ENCODE measurements around the gene IFITM2.
"Not testable (repeated sequence)": the region's sequence is repeated elsewhere in the genome, so short reads cannot be mapped to it uniquely, and the experiment has no call there.

The IFITM2 gene

GRCh38 chr11:308740-309665 lies 1.4 kb downstream of the IFITM2 start:
- DNase-seq (ENCODE audit: low read depth), result peak; percentile 30

GRCh38 chr11:309979-310572 lies 2.5 kb downstream of the IFITM2 start:
- peak; percentile 44 for DNase-seq (ENCODE audit: low read depth)

DNA sequence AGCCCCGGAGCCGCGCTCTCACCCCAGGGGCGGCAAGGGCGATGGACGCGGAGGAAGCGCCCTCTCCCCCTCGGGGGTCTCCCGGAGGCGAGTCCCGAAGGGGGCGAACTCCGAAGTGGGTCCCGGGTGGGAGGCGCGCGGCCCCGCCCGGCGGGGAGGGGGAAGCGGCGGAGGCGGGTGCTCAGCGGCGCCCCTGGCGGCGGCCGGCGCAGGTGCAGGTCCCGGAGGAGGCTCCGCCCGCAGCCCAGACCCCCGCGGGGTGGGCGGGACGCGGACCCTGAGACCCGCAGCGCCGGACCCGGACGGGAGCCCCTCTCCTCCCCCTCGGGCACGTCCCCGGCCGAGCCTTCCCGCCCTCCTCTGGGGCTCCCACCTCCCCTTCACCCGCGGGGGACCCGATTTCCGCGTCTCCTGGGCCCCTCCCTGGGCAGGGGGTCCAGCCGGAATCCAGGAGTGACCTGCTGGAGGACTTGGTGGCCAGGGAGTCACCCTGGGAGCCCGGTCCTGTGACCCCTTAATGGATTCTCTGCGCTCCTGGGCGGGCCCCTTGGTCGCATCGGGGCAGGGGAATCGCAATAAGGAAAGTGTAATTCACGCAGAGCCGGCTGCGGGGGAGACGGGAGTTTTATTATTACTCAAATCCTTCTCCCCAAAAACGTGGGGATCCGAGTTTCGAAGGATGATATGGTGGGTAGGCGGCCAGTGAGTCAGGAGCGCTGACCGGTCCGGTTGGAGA lies 3.6 kb downstream of the IFITM2 start:
- not testable (repeated sequence) for DNase-seq (ENCODE audit: low read depth)

DNA sequence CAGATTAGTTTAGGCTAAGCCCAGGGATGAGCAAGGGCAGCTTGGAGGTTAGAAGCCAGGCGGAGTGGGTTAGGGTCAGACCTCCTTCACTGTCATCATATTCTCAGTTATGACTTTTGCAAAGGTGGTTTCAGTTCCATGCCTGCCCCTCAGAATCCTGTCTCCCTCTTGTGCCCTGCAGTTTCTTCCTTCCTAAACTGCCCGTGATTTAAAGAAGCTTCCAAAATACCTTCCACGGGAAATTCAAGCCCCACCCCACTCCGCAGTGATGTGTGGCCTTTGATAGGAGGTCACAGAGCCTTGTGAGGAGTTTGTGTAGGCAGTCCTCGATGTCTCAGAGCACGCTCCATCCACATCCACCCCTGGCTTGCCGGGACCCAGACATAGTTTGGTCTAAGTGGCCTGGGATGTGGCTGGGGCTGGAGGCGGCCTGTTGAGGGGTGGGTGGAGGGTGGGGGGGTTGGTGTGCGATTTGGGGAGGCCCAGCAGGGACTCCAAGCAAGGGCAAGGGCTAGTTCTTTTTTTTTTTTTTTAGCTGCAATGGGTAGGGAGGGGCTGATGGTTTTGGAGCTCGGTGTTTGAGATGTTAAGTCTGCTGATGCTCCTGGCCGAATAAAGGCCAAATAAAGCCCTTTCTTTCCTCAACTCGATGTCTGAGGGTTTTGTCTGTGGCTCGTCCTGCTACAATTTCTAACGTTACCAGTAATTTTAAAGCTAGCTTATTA lies 4.6 kb downstream of the IFITM2 start:
- DNase-seq (ENCODE audit: low read depth), result peak; percentile 29

- DNase-seq (ENCODE audit: low read depth), result no peak
These were observed 5.7 kb downstream of the IFITM2 start for GRCh38 chr11:313304-313786.

- peak; percentile 92 for DNase-seq (ENCODE audit: low read depth)
These were observed 6.4 kb downstream of the IFITM2 start, which contains the start of gene IFITM1 for GRCh38 chr11:313787-314553. Gene IFITM1 (plus strand): TSS chr11:314040. CDS start chr11:314171, 131 bp downstream.

DNA sequence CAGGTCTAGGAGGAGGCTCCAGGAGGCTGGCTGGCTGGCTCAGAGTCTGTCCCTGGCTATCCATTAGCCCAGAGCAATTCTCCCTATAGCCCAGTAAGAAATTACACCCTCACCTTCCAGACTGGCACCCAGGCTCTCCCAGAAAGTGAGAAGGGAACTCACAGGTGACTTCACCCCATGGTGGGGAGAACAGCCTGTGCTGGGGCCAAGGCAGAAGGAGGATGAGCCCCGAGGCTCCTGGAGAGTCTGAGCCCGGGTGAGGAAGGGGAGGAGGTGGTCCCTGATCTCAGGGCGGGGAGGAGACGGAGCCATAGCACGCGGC lies 6.9 kb downstream of the IFITM2 start:
- peak; percentile 30 for DNase-seq (ENCODE audit: low read depth)

DNA sequence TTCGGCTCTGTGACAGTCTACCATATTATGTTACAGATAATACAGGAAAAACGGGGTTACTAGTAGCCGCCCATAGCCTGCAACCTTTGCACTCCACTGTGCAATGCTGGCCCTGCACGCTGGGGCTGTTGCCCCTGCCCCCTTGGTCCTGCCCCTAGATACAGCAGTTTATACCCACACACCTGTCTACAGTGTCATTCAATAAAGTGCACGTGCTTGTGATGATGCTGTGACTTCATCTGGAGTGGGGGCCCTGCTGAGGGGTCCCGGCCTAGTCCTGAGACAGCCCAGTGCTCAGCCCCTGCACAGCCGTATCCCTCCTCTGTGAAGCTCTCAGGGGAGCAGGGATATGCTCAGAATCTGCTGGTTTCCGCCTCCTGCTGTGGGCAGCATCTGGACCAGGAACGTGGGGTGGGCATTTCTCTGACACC lies 7.5 kb downstream of the IFITM2 start:
- no peak for DNase-seq (ENCODE audit: low read depth)

DNA sequence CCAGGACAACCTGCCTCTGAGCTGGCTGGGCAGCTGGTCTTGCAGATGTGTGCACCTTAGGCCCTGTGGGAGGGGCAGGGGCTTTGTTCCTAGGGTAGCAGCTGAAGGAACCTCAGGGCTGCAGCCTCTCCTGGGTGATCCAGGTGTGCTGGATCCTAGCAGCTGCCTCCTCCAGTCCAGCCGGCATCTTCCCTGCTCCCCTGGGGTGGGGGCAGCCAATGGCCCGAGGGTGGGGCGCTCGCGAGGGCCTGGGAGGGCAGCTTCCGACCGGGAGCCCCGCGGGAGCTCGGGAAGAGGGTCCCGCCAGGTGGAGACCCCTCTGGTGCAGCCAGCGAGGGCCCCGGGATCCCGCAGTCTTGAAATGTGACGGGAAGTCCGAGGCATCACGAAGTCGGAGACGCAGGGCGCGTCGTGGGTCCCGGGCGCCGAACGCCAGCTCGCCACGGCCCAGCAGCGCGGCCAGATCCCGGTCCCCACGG lies 7.9 kb downstream of the IFITM2 start:
- DNase-seq (ENCODE audit: low read depth), result no peak

DNA sequence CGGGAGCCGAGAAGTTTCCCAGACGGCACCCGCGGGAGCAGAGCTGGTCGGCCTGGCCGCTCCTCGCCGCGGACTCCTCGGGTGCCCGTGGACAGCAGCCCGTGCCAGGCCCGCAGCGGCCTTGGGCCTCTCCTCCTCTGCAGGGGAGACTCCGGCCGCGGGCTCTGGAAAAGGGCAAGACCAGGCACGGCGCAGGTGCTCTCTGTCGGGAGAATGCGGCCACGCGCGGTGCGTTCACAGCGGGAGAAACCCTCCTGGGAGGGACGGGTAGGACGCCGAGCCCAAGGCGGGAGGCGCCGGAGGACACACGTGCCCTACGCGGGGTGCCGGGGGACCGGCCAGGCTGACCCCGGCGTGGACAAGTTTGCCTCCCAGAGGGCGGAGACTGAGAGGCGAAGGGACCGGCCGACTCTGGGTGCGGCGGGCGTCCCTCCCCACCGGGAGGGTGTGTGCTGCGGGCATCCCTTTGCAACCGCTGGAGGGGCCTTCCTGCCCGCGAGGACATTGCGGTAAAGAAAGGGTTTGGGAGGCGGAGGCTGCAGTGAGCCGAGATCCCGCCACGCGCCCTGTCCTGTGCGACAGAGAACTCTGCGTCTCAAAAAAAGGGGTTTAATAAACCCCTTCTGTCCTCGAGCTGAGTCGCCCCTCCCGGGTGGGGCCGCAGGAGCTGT lies 8.6 kb downstream of the IFITM2 start:
- peak; percentile 30 for DNase-seq (ENCODE audit: low read depth)

DNA sequence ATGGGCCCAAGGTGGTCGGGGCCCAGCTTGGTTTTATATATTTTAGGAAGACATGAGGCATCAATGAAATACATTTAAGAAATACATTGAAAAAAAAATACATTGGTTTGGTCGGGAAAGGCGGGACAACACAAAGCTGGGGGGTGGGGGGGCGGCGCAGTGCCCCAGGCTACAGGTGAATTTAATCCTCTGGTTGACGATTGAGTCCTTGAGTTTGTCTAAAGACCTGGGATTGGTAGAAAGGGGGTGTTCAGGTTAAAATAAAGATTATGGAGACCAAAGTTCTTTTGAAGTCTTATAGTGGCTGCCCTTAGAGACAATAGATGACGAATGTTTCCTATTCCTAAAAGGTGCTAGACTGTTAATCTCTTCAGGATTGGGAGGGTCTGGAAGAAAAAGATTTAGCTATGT lies 9.3 kb downstream of the IFITM2 start:
- DNase-seq (ENCODE audit: low read depth), result no peak

DNA sequence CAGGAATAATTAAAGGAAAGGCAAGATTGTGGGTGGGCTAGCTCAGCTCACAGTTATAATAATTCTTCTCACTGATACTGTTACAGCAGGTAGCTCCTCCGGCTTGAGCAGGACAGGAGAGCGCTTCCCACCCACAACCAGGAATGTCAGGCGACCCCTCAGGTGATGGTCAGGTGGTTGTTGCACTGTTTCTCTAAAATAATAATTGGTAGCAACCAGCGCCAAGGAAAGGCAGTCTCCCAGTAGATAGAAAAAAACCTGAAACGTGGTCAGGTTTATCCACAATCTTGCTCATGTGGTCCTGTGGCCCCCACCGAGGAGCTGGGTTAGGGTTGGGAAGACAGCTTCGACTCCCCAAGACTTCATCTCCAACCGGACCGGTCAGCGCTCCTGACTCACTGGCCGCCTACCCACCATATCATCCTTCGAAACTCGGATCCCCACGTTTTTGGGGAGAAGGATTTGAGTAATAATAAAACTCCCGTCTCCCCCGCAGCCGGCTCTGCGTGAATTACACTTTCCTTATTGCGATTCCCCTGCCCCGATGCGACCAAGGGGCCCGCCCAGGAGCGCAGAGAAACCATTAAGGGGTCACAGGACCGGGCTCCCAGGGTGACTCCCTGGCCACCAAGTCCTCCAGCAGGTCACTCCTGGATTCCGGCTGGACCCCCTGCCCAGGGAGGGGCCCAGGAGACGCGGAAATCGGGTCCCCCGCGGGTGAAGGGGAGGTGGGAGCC lies 10.2 kb downstream of the IFITM2 start:
- not testable (repeated sequence) for DNase-seq (ENCODE audit: low read depth)

- not testable (repeated sequence) for DNase-seq (ENCODE audit: low read depth)
These were observed 10.9 kb downstream of the IFITM2 start for GRCh38 chr11:318405-319120.

DNA sequence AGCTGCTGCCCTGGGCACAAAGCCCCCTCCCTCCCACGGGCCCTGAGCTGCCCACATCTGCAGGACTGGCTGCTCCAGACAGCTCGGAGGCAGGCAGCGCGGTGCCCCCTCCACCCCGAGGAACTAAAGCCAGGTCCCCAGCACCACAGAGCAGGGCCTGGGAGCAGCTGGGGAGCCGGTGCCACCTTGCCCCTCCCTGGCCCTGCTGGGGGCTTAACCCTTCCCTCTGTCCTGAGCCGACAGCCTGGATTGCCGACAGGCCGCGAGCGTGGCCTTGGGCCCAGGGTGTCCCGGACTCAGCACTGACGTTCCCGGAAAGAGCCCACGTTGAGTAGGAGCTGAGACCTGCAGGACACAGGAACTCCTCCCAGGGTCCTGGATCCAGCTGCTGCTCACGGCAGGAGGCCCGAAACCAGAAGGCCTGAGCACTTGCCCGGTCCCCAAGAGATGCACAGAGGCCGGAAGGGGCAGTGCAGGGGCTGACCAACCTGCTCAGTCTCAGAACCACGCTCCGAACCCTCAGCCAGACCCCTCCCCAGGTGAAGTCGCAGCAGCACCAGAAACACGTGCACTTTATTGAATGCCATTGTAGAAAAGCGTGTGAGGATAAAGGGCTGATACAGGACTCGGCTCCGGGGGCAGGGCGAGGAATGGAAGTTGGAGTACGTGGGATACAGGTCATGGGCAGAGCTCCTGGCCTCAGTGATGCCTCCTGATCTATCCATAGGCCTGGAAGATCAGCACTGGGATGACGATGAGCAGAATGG lies 11.7 kb downstream of the IFITM2 start:
- DNase-seq (ENCODE audit: low read depth), result peak; percentile 40

DNA sequence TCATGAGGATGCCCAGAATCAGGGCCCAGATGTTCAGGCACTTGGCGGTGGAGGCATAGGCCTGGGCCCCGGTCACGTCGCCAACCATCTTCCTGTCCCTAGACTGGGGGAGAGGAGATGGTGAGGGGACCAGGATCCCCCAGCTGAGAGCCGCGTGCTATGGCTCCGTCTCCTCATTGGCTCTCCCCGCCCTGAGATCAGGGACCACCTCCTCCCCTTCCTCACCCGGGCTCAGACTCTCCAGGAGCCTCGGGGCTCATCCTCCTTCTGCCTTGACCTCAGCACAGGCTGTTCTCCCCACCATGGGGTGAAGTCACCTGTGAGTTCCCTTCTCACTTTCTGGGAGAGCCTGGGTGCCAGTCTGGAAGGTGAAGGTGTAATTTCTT lies 12.3 kb downstream of the IFITM2 start:
- not testable (repeated sequence) for DNase-seq (ENCODE audit: low read depth)

- DNase-seq (ENCODE audit: low read depth), result no peak
These were observed 16.5 kb downstream of the IFITM2 start for GRCh38 chr11:324156-324555.

DNA sequence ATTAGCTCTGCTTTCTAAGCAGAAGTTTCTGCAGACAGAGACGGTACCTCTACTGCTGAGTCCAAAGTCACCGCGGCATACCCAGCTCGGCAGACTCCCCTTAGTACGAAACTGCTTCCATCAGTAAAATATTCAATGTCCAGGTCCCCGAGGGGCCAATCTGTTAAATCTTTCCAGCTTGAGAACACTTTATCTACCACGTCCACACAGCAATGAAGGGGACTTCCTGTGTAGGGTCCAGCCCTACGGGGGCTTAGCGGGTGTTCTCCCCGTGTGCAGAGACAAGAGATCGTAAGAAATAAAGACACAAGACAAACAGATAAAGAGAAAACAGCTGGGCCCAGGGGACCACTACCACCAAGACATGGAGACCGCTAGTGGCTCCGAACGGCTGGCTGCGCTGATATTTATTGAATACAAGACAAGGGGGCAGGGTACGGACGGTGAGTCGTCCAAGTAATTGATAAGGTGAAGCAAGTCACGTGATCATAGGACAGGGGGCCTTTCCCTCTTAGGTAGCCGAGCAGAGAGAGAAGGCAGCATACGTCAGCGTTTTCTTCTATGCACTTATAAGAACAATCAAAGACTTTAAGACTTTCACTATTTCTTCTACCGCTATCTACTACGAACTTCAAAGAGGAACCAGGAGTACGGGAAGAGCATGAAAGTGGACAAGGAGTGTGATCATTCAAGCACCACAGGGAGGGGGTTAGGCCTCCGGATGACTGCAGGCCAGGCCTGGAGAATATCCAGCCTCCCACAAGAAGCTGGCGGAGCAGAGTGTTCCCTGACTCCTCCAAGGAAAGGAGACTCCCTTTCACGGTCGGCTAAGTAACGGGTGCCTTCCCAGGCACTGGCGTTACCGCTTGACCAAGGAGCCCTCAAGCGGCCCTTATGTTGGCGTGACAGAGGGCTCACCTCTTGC lies 17.2 kb downstream of the IFITM2 start:
- DNase-seq (ENCODE audit: low read depth), result not testable (repeated sequence)
